ENCODE data around the gene REV3L.
"Not testable (repeated sequence)": the region's sequence is repeated elsewhere in the genome, so short reads cannot be mapped to it uniquely, and the experiment has no call there.

The REV3L gene

DNA sequence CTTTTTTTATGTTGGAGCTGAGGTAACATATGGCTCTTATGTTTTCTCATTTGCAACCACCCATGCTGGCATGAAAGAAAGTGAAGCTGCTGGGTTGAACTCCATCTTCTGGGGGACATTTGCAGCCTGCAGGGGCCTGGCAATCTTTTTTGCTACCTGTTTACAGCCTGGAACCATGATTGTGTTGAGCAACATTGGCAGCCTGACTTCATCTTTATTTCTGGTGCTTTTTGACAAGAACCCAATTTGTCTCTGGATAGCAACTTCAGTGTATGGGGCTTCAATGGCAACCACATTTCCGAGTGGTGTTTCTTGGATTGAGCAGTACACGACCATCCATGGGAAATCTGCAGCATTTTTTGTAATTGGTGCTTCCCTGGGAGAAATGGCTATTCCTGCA is 216.7 kb downstream of the REV3L start:
- no peak overlapping the region for H3K4me3 ChIP-seq (ENCODE audit: low read depth, low read length)

DNA sequence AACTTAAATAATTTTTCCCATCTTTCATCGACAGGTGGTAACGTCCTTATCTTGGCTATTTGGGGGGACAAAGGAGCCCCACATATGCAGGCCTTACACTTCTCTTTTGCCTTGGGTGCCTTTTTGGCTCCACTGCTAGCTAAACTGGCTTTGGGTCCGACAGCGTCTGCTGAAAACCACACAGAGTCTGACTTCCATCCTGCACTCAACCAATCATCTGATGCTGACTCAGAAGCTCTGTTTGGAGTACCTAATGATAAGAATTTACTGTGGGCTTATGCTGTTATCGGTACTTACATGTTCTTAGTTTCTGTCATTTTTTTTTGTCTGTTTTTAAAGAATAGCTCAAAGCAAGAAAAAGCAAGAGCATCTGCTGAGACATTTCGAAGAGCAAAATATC is 217.2 kb downstream of the REV3L start:
- no peak overlapping the region for H3K4me3 ChIP-seq (ENCODE audit: low read depth, low read length)

DNA sequence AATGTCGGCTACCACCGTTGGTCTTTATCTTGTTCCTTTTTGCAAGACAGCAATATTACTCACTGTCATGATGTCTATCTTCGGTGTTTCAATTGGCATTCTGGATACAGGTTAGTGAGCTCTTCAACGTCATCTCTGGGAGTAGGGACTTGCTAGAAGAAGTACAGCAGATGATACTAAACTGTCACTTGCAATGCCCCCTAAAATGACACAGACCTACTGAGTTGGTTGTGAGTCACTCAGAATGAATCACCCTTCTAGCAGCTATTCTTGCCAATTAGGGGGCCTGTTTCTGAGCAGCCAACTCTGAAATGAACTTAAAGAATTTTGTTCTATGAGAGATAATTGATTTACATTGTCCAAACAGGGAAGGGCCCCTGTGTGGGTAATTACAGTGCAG is 219.2 kb downstream of the REV3L start:
- no peak overlapping the region for H3K4me3 ChIP-seq (ENCODE audit: low read depth, low read length)

DNA sequence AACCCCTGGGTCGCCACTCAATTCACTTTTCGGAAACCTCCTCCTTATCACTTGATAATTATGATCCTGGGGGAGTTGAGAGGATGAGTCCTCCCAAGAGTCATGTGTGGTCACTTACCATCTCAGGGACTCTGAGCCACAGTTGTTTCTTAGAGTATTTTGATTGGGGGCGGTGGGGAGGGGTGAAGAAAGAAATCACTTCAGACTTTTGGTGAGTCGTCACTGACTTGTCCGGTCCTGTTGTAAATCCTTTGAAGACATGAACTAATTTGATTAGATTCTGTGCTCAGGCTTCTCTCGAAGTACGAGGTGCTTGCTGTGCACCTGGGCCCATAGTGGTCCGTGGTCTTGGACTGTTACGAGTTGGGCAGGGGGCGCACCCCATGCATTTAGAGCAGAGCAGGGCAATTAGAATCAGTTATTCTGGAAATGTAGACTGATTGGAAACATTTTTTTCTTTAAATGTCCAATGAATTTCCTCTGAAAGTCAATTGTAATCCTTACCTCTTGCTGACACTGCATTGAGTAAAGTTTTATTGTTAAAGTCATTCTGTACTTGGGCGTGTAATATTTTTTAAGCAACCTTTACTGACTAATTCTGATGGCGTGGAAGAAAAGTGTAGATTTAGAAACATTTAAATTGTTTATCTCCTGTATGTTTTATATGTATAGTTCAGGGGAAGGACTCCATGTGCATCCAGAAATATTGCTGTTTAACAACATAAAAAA is 222.3 kb downstream of the REV3L start:
- H3K4me3 ChIP-seq (ENCODE audit: low read depth, low read length), result no peak overlapping the region

DNA sequence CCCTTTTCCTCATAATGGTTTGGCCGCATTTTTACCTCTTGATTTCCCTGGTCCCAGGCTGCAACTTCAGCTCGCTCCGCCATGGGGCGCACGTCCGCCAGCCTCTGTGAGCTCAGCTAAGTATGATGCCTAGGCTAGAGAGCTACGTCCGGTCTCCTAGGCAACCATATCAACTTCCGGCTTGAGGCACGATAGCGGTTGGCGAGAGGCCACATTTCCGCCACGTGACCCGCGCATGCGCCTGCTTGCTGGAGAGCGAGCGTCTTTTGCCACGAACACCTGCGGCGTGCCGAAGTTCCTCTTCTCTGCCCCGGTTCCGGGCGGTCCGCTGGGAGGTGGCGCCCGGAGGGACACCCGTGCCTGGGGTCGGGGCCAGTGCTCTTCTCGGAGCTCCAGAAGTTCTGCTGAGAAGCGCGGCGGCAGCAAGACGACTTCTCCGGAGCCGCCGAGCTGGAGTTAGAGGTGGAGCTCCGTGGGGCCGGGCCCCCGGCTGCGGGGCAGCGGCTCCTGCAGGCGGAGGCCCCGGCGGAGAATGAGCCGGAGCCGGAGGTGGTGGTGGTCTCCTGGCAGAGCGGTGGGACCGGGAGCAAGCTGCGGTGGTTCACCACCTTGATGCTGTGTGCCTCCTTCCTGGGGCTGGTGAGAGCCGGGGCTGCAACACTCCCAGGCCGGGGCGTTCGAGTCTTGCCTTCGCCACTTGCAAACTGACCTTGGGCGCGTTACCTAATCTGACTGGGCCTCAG is 223.8 kb downstream of the REV3L start:
- peak overlapping the region; percentile 77 for H3K4me3 ChIP-seq (ENCODE audit: low read depth, low read length)

DNA sequence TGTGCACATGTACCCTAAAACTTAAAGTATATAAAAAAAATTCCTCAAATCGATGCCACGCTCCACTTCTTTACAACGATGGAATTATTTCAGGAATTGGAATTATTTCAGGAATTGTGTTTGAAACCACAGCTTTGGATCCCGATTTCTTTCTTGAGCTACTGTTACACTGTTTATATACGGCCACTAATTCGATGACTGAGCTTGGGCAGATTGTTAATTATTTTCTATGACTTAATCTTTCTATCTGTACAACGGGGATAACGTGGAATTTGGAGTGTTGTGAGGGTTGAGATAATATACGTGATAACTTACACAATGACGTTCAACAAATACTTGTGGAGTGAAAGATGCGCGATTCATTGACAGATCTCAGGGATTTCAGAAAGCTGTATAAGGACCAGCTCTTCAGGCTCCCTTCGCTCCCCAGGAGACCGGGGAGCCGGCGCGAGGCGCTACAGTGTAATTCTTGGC is 224.4 kb downstream of the REV3L start:
- H3K4me3 ChIP-seq (ENCODE audit: low read depth, low read length), result no peak overlapping the region

DNA sequence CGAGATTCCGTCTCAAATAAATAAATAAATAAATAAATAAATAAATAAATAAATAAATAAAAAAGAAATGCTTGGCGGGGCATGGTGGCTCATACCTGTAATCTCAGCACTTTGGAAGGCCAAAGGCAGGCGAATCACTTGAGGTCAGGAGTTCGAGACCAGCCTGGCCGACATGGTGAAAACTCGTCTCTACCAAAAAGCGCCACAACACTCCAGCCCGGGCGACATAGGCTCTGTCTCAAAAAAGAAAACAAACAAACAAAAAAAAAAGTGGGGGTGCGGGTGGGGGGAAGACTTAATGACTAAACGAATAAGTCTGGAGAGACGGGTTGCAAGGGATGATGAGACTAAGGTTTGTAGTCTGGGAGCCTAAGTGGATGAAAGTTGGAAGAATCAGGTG is 225.0 kb downstream of the REV3L start:
- no peak overlapping the region for H3K4me3 ChIP-seq (ENCODE audit: low read depth, low read length)

DNA sequence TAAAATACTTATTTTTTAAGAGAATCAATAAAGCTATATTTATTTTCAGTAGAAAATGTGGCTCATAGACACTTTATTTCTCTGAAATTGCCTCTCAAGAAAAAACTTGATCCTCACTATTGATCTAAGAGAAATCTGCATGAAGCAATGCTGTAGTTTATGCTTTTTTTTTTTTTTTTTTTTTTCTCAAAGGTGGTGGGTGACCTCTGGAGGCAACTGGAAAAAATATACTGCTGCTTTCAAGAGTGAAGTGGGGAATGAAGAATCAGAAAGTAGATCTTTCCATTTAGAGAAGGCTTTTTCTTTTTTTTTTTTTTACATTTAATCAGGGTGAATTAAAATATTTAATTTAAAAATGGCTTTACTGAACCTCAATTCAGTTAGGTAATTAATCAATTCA is 226.4 kb downstream of the REV3L start:
- H3K4me3 ChIP-seq (ENCODE audit: low read depth, low read length), result no peak overlapping the region

DNA sequence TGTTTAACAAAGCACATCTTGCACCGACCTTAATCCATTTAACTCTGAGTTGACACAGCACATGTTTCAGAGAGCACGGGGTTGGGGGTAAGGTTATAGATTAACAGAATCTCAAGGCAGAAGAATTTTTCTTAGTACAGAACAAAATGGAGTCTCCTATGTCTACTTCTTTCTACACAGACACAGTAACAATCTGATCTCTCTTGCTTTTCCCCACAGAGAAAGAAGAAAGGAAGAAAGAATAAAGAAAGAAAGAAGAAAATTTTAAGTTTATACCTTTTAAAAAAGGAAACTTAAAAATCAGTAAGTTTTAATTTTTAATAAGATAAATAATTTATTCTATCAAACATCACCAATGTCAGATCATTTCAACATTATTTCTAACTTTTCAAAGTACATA is 227.2 kb downstream of the REV3L start:
- H3K4me3 ChIP-seq (ENCODE audit: low read depth, low read length), result not testable (repeated sequence)

DNA sequence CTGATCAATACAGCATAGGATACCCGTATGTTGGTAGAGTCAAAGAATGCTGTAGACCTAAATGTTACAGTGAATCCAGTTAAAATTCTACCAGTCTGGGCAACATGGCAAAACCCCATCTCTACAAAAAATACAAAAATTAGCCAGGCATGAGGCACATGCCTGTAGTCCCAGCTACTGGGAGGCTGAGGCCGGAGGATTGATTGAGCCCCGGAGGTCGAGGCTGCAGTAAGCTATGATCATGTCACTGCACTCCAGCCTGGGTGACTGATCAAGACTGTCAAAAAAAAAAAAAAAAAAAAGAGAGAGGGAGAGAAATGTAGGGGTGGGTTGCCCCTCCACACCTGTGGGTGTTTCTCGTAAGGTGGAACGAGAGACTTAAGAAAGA is 228.2 kb downstream of the REV3L start:
- H3K4me3 ChIP-seq (ENCODE audit: low read depth, low read length), result no peak overlapping the region

DNA sequence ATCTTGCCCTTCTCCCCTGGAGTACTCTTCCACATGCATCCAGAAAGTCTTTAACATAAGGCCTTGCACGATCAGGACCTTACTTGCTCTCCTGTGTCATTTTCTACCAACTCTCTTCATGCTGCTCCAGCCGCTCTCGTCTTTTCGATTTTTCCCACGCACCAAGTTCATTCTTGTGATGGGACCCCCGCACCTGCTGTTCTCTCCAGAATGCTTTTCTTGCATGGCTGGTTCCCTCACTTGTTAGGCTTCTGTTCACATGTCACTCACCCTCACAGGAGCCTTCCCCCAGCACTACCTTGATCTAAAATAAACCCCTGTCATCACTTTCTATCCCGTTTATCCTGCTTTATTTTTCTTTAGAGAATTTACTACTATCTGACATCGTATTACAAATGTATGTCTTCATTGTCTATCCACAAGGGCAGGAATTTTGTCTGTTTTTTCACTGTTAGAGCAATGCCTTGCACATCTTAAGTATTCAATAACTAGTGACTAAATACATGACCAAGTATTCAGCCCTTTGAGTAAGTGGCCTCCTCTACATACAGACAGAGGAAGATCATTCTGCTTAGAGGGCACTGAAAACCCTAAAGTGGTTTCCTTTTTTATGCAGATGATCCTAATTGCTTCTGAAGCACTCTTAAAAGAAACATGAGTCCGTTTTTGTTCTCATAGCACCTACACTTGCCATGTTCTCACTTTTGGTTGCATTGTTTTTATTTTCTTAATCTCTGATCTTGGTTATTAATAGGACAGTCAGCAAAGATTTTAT is 228.8 kb downstream of the REV3L start:
- H3K4me3 ChIP-seq (ENCODE audit: low read depth, low read length), result no peak overlapping the region

DNA sequence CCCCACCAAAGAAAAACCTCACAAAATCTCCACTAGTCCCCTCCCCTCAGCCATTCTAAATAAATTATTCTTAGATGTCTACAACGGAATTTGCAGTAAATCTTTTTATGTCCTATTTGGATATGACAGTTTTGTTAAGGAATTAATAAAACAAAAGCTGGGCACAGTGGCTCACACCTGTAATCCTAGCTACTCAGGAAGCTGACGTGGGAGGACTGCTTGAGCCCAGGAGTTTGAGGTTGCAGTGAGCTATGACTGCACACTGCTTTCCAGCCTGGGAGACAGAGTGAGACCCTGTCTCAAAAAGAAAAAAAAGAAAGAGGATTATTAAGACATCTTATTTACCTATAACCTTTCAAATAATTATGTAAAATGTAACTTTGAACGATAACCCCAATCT is 230.3 kb downstream of the REV3L start:
- H3K4me3 ChIP-seq (ENCODE audit: low read depth, low read length), result no peak overlapping the region

DNA sequence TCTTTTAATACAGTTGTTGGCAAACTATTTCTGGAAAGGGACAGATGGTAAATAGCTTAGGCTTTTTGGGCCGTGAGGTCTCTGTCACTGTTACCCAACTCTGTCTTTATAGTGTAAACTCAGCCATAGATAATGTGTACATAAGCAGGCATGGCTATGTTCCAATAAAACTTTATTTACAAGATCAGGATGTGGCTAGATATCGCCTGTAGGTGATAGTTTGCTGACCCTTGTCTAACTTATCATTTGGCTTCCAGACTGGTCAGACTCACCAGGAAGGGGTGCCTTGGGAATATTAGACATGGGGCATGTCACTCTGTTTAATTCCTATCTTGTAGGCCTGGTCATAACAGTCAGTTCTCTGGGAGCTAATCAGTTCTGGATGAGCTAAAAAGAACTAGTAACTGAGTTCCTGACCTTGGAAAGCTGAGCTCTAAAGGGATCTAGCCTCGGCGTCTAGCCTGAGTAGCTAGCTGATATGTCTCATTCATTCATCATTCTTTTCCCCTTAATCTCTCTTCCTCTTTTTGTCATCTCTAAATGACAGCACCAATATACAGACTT is 232.1 kb downstream of the REV3L start:
- H3K4me3 ChIP-seq (ENCODE audit: low read depth, low read length), result no peak overlapping the region
